ENCODE results near the gene FOXB2.
"Not testable (repeated sequence)": the region's sequence is repeated elsewhere in the genome, so short reads cannot be mapped to it uniquely, and the experiment has no call there.

The FOXB2 gene

DNA sequence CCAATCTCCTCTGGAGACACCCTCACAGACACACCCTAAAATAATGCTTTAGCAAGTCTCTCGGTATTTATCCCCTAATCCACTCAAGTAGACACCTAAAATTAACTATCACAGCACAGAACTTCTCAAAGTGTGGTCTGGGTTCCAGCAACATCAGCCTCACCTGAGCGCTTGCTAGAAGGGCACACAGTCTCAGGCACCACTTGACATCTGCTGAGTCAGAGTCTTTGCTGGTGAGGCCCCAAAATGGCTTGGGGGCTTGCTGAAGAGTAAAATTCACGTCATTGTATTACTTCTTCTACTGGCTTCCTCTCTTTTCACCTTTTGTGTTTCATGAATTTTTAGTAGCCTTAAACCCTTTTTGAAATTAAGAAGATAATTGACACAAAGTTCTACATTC is 9.0 kb downstream of the FOXB2 start:
- DNase-seq (ENCODE audit: low read depth), result no peak
- TF ChIP-seq, protein P1, sequence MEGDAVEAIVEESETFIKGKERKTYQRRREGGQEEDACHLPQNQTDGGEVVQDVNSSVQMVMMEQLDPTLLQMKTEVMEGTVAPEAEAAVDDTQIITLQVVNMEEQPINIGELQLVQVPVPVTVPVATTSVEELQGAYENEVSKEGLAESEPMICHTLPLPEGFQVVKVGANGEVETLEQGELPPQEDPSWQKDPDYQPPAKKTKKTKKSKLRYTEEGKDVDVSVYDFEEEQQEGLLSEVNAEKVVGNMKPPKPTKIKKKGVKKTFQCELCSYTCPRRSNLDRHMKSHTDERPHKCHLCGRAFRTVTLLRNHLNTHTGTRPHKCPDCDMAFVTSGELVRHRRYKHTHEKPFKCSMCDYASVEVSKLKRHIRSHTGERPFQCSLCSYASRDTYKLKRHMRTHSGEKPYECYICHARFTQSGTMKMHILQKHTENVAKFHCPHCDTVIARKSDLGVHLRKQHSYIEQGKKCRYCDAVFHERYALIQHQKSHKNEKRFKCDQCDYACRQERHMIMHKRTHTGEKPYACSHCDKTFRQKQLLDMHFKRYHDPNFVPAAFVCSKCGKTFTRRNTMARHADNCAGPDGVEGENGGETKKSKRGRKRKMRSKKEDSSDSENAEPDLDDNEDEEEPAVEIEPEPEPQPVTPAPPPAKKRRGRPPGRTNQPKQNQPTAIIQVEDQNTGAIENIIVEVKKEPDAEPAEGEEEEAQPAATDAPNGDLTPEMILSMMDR (IDR thresholded peaks at IDR 0.05; ENCODE audit: low read depth, low read length, missing control alignments), result no peak
- no peak overlapping the region for H3K4me3 ChIP-seq (ENCODE audit: low read depth, low read length)

DNA sequence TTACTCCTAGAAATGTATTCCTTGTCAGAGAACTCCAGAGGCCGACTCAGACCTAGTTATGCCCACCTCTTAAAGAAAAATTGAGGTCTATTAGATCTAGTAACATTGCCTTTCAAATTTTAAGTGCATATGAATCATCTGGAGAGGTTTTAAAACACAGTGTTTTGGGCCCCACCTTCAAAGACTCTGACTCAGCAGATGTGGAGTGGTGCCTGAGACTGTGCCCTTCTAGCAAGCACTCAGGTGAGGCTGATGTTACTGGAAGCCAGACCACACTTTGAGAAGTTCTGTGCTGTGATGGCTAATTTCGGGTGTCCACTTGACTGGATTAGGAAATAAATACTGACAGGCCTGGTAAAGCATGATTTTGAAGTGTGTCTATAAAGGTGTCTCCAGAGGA is 10.6 kb downstream of the FOXB2 start:
- no peak for DNase-seq (ENCODE audit: low read depth)
- TF ChIP-seq, protein P1 (IDR thresholded peaks at IDR 0.05; ENCODE audit: low read depth, low read length, missing control alignments), result no peak
- H3K4me3 ChIP-seq (ENCODE audit: low read depth, low read length), result no peak overlapping the region

DNA sequence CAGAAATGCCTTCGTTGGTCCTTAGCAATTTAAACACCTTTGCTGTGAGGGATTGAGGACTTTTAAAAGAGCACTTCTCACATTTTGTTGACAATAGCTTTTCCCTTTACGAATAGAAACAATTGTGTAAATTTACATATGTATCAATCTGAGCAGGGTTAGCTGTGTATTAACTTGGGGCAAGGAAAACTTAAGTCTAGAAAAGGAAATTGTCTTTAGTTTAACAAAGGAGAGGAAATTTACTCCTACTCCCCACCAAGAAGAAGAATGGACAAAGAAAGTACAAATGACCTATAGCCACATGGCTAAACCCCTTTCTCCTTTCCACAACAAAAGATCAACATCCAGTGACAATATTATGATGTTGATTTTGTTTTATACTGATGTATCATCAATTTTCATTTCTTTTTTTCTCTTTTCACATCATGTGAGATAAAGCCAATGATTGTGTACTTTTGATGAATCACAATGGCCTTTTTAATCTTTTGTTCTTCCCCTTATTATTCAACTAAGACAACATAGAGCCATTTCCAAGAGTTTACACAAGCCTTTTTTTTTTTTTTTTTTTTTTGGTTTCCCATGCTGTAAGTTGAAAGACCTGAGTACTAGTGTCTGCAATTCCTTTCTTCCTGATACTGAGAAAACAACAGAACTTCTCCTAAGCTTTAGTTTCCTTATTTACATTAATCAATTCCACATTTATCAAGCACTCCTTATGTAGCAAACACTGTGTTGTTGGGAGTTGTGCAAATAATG is 19.0 kb downstream of the FOXB2 start:
- no peak overlapping the region for H3K4me3 ChIP-seq (ENCODE audit: low read depth, low read length)

DNA sequence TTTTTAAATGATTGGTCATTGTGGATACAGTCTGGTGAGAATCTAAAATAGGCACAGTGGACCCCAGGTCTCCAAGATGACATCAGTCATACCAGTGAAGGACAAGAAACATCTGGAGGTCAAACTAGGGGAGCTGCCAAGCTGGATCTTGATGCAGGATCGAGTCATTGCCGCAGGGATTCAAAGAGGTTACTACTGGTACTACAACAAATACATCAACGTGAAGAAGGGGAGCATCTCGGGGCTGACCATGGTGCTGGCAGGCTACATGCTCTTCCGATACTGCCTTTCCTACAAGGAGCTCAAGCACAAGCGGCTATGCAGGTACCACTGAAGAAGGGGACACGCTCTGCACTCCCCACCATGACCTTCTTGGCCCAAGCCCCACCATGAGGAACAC is 20.9 kb downstream of the FOXB2 start:
- DNase-seq (ENCODE audit: low read depth), result no peak
- TF ChIP-seq, protein P1 (IDR thresholded peaks at IDR 0.05; ENCODE audit: low read depth, low read length, missing control alignments), result no peak
- no peak overlapping the region for H3K4me3 ChIP-seq (ENCODE audit: low read depth, low read length)

More for the DNA sequence above, 19.0 kb downstream of the FOXB2 start:
- no peak for DNase-seq (ENCODE audit: low read depth)
- TF ChIP-seq, protein P1 (IDR thresholded peaks at IDR 0.05; ENCODE audit: low read depth, low read length, missing control alignments), result no peak

DNA sequence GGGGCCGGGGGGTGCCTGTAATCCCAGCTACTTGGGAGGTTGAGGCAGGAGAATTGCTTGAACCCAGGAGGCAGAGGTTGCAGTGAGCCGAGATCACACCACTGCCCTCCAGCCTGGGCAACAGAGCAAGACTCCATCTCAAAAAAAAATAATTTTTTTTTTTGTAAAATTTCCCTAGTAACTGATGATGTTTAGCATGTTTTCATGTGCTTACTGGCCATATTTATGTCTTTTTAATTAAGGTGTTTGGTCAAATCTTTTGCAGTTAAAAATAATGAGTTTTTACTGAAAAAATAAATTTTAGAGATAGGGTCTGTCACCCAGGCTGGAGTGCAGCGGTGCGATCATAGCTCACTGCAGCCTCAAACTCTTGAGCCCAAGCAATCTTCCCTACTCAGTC is 24.3 kb downstream of the FOXB2 start:
- DNase-seq (ENCODE audit: low read depth); H3K4me3 ChIP-seq (ENCODE audit: low read depth, low read length): not testable (repeated sequence)

DNA sequence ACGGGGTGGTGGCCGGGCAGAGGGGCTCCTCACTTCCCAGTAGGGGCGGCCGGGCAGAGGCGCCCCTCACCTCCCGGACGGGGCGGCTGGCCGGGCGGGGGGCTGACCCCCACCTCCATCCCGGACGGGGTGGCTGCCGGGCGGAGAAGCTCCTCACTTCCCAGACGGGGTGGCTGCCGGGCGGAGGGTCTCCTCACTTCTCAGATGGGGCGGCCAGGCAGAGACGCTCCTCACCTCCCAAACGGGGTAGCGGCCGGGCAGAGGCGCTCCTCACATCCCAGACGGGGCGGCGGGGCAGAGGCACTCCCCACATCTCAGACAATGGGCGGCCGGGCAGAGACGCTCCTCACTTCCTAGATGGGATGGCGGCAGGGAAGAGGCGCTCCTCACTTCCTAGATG is 41.2 kb downstream of the FOXB2 start:
- DNase-seq (ENCODE audit: low read depth); H3K4me3 ChIP-seq (ENCODE audit: low read depth, low read length): not testable (repeated sequence)

DNA sequence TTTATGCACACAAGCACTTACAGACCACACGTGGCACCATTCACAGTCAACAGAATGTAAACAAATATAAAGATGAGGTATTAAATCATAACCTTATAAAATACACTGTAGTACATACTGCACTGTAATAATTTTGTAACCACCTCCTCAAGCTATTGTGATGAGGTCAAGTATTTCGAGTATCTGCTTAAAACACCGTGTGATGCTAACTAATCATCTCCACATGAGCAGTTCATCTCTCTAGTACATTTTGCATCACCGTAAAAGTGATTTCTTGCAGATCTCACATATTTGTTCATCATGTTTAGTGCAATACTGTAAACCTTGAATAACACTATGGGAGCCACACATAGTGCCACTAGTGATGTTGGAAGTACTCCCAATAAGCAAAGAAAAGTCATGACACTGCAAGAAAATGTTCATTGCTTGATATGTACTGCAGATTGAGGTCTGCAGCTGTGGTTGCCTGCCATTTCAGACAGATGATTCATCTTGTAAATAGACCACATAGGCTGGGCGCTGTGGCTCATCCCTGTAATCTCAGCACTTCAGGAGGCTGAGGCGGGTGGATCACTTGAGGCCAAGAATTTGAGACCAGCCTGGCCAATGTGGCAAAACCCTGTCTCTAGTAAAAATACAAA is 44.3 kb downstream of the FOXB2 start:
- no peak for DNase-seq (ENCODE audit: low read depth)
- TF ChIP-seq, protein P1 (IDR thresholded peaks at IDR 0.05; ENCODE audit: low read depth, low read length, missing control alignments), result no peak
- no peak overlapping the region for H3K4me3 ChIP-seq (ENCODE audit: low read depth, low read length)

DNA sequence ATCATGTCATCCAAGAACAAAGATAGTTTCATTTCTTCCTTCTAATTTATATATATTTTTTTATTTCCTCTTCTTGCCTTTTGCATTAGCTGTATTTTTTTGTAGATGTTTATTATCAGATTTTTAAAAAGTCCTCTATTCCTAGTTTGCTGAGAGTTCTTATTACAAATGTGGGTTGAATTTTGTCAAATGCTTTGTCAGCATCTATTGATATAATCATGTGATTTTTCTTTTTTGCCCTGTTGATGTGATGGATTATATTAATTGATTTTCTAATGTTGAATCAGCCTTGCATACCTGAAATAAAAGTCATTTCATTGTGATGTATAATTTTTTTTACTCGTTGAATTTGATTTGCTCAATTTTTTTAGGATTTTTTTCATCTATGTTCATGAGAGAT is 46.9 kb downstream of the FOXB2 start:
- TF ChIP-seq, protein P1 (IDR thresholded peaks at IDR 0.05; ENCODE audit: low read depth, low read length, missing control alignments), result no peak
- no peak overlapping the region for H3K4me3 ChIP-seq (ENCODE audit: low read depth, low read length)
- no peak for DNase-seq (ENCODE audit: low read depth)
